Measurements from ENCODE around the gene PPM1H.

GRCh38 chr12:62943779-62944395 is 8.9 kb upstream of the PPM1H start:
- TF ChIP-seq NFYB (IDR thresholded peaks at IDR 0.05; ENCODE audit: insufficient read depth, low read depth, low read length) = no peak
- no peak for TF ChIP-seq POLR2AphosphoS5 (IDR thresholded peaks at IDR 0.05; ENCODE audit: low read length)
- TF ChIP-seq POLR2A (IDR thresholded peaks at IDR 0.05; ENCODE audit: low read depth, low read length) = no peak
- TF ChIP-seq BHLHE40 (IDR thresholded peaks at IDR 0.05; ENCODE audit: borderline replicate concordance in 1 of 2, low read depth in 2 of 2, low read length in 1 of 2) = no peak

Data from GM12878 (cell line).